NCI-H2107 treated with DMSO at 0.1 percent for 48 hours (cell line): ENCODE data around the gene PRDM16.

Source experiments
- DNase-seq: peaks from one replicate; lab custom pipeline; 2025; ENCODE audit not compliant: unreplicated experiment; lab: John Stamatoyannopoulos, UW

PRDM16 gene

GRCh38 chr1:3403388-3404231 is 334.6 kb downstream of the PRDM16 start:
- no peak for DNase-seq

DNA sequence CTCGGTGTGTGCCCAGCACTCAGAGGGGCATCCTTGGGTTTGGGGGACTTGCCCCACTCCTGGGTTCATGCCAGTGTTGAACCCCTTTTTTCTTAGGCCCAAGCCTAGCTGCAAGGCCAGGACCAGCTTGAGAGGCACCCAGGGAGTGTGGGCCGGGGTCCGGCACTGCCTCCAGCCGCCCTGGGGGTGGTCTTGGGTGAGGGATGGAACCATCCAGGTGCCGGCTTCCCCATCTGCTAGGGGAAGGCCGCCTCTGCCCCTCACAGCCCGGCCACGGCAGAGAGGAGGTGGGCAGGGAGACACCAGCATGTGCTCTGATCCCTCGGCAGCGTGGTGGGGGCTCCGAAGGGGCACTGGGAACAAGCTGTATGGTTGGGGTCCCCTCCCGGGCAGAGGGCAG is 335.3 kb downstream of the PRDM16 start:
- DNase-seq, result no peak

DNA sequence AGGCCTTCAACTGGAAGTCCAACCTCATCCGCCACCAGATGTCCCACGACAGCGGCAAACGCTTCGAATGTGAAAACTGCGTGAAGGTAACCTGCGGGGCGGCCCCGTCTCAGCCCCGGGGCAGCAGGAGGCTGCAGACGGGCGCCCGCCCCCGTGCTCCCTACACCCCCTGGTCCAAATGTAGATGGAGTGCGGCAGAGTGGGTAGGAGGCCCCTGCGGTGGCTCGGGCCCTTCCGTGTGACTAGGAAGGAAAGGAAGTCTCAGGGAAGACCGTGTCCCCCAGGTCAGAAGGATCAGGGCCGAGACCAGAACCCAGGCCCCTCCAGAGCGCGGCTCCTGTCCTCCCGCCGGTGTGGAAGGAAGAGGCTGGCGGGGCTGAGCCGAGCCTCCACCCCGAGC is 335.8 kb downstream of the PRDM16 start:
- no peak for DNase-seq

DNA sequence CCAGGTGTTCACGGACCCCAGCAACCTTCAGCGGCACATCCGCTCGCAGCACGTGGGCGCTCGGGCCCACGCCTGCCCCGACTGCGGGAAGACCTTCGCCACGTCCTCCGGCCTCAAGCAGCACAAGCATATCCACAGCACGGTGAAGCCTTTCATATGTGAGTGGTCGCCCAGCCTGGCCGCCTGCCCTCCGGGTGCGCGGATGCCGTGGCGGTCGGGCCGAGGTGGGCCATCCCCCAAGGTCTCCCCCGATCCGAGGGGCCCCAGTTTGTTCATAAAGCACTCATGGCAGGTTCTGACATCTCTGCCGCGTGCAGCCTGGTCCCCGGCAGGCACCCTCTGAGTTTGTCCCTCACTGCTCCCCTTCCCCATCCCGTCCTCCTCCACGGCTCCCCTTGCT is 336.5 kb downstream of the PRDM16 start:
- DNase-seq, result no peak

GRCh38 chr1:3405974-3406867 is 337.2 kb downstream of the PRDM16 start:
- DNase-seq, result peak; percentile 45

- DNase-seq, result no peak
Measured at GRCh38 chr1:3407021-3407420, 338.0 kb downstream of the PRDM16 start.

DNA sequence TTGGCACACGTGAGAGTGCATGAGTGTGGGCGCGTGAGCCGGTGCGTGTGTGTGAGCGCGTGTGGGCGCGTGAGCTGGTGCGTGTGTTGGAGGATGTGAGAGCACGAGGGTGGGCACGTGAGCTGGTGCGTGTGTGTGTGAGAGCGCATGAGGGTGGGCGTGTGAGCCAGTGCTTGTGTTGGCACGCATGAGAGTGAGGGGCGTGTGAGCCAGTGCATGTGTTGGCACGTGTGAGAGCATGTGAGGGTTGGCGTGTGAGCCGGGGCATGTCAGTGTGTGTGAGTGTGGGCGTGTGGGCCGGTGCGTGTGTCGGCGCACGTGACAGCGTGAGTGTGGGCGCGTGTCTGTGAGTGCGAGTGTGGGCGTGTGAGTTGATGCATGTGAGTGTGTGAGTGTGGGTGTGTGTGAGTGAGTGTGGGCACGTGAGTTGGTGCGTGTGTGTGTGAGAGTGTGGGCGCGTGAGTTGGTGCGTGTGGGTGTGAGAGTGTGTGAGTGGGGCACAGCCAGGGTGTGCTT is 339.8 kb downstream of the PRDM16 start:
- no peak for DNase-seq

GRCh38 chr1:3409366-3410141 is 340.6 kb downstream of the PRDM16 start:
- no peak for DNase-seq

- no peak for DNase-seq
Measured at GRCh38 chr1:3410142-3410925, 341.3 kb downstream of the PRDM16 start.

- no peak for DNase-seq
Measured at GRCh38 chr1:3411806-3412205, 342.8 kb downstream of the PRDM16 start.

DNA sequence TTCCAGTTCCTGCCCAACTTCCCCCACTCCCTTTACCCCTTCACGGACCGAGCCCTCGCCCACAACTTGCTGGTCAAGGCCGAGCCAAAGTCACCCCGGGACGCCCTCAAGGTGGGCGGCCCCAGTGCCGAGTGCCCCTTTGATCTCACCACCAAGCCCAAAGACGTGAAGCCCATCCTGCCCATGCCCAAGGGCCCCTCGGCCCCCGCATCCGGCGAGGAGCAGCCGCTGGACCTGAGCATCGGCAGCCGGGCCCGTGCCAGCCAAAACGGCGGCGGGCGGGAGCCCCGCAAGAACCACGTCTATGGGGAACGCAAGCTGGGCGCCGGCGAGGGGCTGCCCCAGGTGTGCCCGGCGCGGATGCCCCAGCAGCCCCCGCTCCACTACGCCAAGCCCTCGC is 343.4 kb downstream of the PRDM16 start:
- no peak for DNase-seq

DNA sequence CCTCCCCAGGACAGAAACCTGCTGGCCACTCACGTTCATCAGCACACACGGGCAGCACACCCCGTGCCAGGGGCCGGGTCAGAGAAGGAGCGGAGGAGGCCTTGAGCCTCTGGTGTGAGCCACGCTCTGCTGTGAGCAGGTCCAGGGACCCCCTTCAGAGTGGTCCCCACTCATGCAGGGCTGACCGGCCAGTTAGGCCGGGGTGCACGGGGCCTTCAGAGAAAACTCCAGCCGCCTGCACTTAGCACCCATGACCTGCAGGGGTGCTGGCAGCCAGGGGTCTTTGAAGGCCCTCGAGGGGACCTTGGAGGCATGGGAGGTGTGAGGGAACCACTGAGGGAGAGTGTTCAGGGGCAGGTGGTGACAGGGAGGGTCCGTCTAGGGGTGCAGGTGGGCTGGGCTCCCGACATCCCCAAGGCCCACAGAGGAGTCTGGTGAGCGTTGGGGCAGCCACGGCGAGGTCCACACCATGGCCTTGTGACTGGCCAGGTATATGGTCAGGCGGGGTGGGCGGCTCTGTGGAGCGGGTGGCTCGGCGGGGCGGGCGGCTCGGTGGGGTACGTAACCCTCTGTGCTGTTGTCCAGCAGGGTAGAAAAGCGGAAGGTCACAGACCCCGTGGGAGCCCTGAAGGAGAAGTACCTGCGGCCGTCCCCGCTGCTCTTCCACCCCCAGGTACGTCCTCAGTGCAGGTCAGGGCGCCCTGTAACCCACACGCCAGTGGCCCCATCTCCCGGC is 345.1 kb downstream of the PRDM16 start:
- DNase-seq, result no peak

- no peak for DNase-seq
Measured at GRCh38 chr1:3415260-3416090, 346.5 kb downstream of the PRDM16 start.

DNA sequence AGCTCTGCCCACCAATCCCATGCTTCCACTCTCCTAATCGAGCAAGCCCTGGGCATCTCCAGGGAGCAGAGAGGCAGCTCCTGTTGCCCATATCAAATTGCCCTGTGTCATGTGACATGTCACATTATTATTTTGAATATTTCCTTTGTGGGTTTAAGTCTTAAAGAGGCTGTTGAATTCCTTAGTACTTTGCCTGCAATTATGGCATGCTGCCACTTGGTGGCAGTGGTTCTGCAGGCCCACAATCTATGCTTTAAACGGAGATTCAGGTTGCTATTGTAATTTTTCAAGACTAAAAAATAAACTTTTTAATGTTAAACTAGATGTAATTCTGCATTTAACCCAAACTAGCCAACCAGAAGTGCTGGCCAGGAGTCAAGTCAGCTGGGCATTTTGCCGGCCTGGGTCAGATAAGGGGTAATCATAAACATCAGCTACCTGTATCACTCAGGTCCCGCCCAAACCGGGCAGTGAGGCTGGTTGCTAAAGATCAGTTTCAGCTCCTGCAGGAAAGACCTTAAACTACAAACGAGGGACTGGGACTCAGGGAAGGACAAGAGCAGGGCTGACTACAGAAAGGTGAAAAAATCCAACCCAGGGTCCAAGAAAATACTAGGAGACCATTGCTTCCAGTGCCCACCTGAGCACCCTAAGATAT is 348.2 kb downstream of the PRDM16 start:
- DNase-seq, result no peak

DNA sequence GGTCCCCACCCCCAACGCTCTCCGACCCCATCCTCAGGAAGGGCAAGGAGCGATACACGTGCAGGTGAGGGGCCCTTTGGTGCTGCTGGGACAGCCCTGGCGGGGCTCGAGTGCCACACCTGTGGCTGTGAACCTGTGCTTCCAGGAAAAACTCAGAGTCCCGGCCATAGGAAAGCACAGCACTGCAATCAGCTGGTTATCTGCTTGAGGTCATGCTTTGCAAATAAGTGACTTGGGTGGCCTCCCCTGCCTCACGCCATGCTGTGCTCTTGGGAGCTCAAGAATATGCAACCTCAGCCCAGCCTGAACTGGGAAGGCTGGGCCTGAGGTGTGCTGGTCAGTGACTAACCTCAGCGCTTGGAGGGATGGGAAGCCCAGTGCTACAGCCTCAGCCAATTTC is 348.9 kb downstream of the PRDM16 start:
- no peak for DNase-seq

DNA sequence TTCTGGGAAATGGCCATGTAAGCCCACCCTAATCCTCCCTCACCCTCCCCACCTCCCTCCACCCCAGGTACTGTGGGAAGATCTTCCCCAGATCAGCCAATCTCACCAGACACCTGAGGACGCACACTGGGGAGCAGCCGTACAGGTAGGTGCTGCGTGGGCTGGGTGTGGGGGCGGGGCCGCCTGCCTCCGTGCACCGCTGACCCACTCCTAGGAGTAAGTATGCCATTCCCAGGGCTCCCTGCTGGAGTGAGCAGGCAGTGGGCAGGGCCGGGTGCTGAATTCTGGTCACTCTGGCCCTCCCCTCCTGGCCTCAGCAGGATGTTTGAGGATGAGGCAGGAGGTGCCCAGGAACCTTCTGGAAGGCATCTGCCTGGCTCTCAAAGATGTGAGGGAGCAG is 349.6 kb downstream of the PRDM16 start:
- no peak for DNase-seq

DNA sequence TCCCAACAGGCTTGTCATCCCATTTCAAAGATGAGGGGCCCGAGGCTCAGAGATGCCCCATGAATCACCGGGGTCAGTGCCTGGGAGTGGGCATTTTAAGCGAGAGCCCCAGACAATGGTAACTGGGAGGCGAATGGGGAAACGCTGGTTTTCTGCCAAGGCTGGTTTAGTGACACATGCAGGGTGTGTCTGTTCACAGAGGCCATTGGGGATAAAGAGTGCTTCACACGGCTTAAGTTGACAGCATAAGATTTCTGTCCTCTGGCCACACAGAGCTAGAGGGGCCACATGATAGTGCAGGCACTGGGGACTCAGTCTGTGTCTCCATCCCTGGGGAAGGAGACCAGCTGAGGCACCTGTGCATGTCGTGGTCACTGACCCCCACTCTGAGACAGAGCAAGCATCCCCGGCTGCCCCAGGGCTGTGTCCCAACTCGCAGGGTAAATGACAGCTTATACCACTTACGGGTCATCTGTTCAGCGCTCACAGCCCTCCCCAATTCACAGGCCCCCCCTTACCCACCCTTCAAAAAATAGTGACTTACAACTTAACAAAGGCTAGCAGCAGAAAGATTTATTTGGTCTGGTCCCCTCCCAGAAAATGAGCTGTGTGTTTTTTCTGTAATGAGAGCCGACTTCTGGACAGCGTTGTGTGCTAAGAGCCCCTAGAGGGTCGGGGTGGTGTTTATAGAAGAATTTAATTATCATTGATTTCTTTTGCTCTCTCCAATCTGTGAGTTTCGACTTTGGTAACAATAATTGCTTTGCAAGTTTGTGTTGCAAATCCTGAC is 350.6 kb downstream of the PRDM16 start:
- no peak for DNase-seq
